Mucosa of rectum (tissue), 2 donors: Measurements from ENCODE around the gene EML1.

ENCODE experiments used
- H3K27ac ChIP-seq, 2 donors: one replicate each; pipeline ENCODE4 v1.7.0; 2013; ENCODE audit warnings: inconsistent platforms in 2 of 2, low read depth in 2 of 2, low read length in 2 of 2
- H3K27me3 ChIP-seq, 2 donors: one replicate each; pipeline ENCODE4 v1.7.0; 2013; ENCODE audit warnings: low read length in 2 of 2; ENCODE audit not compliant: control insufficient read depth in 2 of 2, insufficient read depth in 2 of 2
- H3K36me3 ChIP-seq, 2 donors: one replicate each; pipeline ENCODE4 v1.7.0; 2013; ENCODE audit warnings: low read length in 2 of 2; ENCODE audit not compliant: control insufficient read depth in 2 of 2, insufficient read depth in 2 of 2
- H3K4me1 ChIP-seq, 2 donors: one replicate each; pipeline ENCODE4 v1.7.0; 2013; ENCODE audit warnings: low read length in 2 of 2, mild to moderate bottlenecking in 1 of 2; ENCODE audit not compliant: control insufficient read depth in 2 of 2, insufficient read depth in 2 of 2
- H3K4me3 ChIP-seq, 2 donors: one replicate each; pipeline ENCODE4 v1.7.0; 2013; ENCODE audit warnings: low read length in 2 of 2
- H3K9ac ChIP-seq, 2 donors: one replicate each; pipeline ENCODE4 v1.7.0; 2013; ENCODE audit warnings: low read length in 2 of 2, low read depth in 1 of 2, mild to moderate bottlenecking in 1 of 2
- H3K9me3 ChIP-seq, 2 donors: one replicate each; pipeline ENCODE4 v1.7.0; 2013; ENCODE audit warnings: low read length in 2 of 2; ENCODE audit not compliant: control insufficient read depth in 2 of 2
- donor health status: healthy.
- donor health status: Normal muscosa, but diverticular disease.

EML1 gene

GRCh38 chr14:99841436-99842071 lies 48.3 kb downstream of the EML1 start:
- Histone ChIP-seq H3K4me3 (no peak overlapping the region), H3K27ac (no peak overlapping the region), H3K9ac (no peak overlapping the region), H3K36me3 (no peaks in the 10 kb centered on the region), H3K9me3 (no peaks in the 10 kb centered on the region), H3K4me1 (no peaks in the 10 kb centered on the region), H3K27me3 (peaks cover 0 to 6% of the 10 kb centered on the region in 2 donors)

- Histone ChIP-seq H3K27ac (no peak overlapping the region), H3K9me3 (peaks cover 0 to 2% of the 10 kb centered on the region in 2 donors), H3K4me1 (no peaks in the 10 kb centered on the region), H3K27me3 (peaks cover 0 to under 1% of the 10 kb centered on the region in 2 donors), H3K9ac (no peak overlapping the region), H3K4me3 (no peak overlapping the region), H3K36me3 (no peaks in the 10 kb centered on the region)
These were observed 48.9 kb downstream of the EML1 start for GRCh38 chr14:99842141-99842540.

GRCh38 chr14:99846808-99847207 lies 53.6 kb downstream of the EML1 start:
- Histone ChIP-seq H3K27ac (no peak overlapping the region), H3K36me3 (no peaks in the 10 kb centered on the region), H3K27me3 (no peaks in the 10 kb centered on the region), H3K4me3 (no peak overlapping the region), H3K9me3 (peaks cover 0 to 3% of the 10 kb centered on the region in 2 donors), H3K9ac (no peak overlapping the region), H3K4me1 (no peaks in the 10 kb centered on the region)

DNA sequence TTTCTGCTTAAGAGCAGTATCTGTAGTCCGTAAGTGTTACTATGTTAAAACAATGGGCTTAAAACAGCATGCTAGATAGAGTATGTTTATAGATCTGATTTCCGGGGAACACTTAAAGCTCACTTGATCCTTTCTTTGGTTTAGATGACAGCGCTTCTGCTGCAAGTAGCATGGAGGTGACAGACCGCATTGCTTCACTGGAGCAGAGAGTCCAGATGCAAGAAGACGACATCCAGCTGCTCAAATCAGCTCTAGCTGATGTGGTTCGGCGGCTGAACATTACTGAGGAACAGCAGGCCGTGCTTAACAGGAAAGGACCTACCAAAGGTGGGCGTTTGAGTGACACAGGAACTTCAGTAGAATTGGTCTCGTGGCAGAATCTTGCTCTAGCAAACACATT lies 57.5 kb downstream of the EML1 start:
- H3K9ac ChIP-seq = no peak overlapping the region
- H3K4me3 ChIP-seq = no peak overlapping the region
- H3K9me3 ChIP-seq = peaks cover 0 to 3% of the 10 kb centered on the region in 2 donors
- H3K27ac ChIP-seq = no peak overlapping the region
- no peaks in the 10 kb centered on the region for H3K36me3 ChIP-seq
- H3K4me1 ChIP-seq = no peaks in the 10 kb centered on the region
- H3K27me3 ChIP-seq = no peaks in the 10 kb centered on the region

GRCh38 chr14:99852578-99852977 lies 59.4 kb downstream of the EML1 start:
- Histone ChIP-seq H3K27ac (no peak overlapping the region), H3K4me1 (no peaks in the 10 kb centered on the region), H3K9ac (no peak overlapping the region), H3K27me3 (no peaks in the 10 kb centered on the region), H3K4me3 (no peak overlapping the region), H3K36me3 (no peaks in the 10 kb centered on the region), H3K9me3 (no peaks in the 10 kb centered on the region)

GRCh38 chr14:99853206-99853605 lies 60.0 kb downstream of the EML1 start:
- H3K9me3 ChIP-seq = no peaks in the 10 kb centered on the region
- no peak overlapping the region for H3K9ac ChIP-seq
- no peaks in the 10 kb centered on the region for H3K4me1 ChIP-seq
- H3K27me3 ChIP-seq = no peaks in the 10 kb centered on the region
- H3K36me3 ChIP-seq = no peaks in the 10 kb centered on the region
- H3K27ac ChIP-seq = no peak overlapping the region
- no peak overlapping the region for H3K4me3 ChIP-seq

DNA sequence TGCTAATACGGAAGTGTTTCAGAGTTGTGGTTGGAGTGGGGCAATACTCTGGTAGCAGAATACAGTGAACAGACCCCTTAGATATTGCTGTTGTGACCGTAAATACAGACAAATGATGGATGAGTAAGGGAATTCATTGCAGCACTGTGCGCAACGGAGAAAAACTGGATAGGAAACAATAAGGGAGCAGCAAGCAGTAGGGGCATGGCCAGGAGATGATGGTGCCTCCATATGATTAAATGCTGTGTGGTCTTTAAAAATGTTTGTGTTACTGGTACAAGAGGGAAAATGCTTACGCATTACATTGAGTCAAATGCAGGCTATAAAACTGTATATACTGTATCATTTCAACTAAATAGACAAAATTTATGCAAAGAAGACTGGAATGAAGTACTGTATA lies 61.6 kb downstream of the EML1 start:
- H3K4me1 ChIP-seq = no peaks in the 10 kb centered on the region
- no peak overlapping the region for H3K27ac ChIP-seq
- no peaks in the 10 kb centered on the region for H3K9me3 ChIP-seq
- H3K9ac ChIP-seq = no peak overlapping the region
- H3K27me3 ChIP-seq = no peaks in the 10 kb centered on the region
- no peaks in the 10 kb centered on the region for H3K36me3 ChIP-seq
- H3K4me3 ChIP-seq = no peak overlapping the region

DNA sequence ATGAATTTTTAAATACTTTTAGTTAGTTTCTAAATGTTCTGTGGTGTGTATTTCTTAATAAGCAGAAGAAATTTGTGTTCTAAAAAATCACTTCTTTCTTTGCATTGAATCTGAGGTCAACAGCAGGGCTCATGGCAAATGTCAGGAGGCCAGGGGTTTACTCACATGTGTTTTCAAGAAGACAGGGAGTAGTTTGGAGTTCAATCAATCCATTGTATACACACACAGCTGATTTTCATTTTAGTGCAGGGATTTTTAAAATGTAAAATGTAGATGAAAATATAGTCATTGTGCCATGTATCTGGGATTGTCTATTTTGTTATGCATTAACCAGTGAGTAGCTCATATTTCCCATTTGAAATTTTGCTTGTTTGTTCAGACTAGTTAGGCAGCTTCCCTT lies 62.1 kb downstream of the EML1 start:
- Histone ChIP-seq H3K4me1 (no peaks in the 10 kb centered on the region), H3K36me3 (no peaks in the 10 kb centered on the region), H3K27me3 (no peaks in the 10 kb centered on the region), H3K9me3 (no peaks in the 10 kb centered on the region), H3K27ac (no peak overlapping the region), H3K4me3 (no peak overlapping the region), H3K9ac (no peak overlapping the region)

DNA sequence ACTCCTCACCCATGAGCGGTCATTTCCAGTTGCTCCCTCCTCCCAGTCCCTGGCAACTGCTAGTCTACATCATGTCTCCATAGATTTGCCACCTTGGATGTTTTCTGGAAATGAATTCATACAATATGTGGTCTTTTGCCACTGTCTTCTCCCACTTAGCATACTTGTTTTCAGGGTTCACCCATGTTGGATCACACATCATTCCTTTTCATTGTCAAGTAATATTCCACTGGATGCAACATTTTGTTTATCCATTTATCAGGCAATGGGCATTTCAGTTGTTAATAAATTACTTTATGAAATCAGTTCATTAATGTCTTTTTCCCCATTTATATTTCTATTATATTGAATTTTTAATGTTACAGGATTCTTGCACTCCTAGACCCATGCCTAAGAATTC lies 64.3 kb downstream of the EML1 start:
- no peaks in the 10 kb centered on the region for H3K4me1 ChIP-seq
- no peaks in the 10 kb centered on the region for H3K9me3 ChIP-seq
- no peaks in the 10 kb centered on the region for H3K36me3 ChIP-seq
- H3K4me3 ChIP-seq = no peak overlapping the region
- no peak overlapping the region for H3K27ac ChIP-seq
- no peaks in the 10 kb centered on the region for H3K27me3 ChIP-seq
- no peak overlapping the region for H3K9ac ChIP-seq

- Histone ChIP-seq H3K9me3 (no peaks in the 10 kb centered on the region), H3K27me3 (peaks cover 0 to 3% of the 10 kb centered on the region in 2 donors), H3K36me3 (no peaks in the 10 kb centered on the region), H3K4me3 (no peak overlapping the region), H3K27ac (no peak overlapping the region), H3K4me1 (no peaks in the 10 kb centered on the region), H3K9ac (no peak overlapping the region)
These were observed 67.0 kb downstream of the EML1 start for GRCh38 chr14:99860219-99860618.

DNA sequence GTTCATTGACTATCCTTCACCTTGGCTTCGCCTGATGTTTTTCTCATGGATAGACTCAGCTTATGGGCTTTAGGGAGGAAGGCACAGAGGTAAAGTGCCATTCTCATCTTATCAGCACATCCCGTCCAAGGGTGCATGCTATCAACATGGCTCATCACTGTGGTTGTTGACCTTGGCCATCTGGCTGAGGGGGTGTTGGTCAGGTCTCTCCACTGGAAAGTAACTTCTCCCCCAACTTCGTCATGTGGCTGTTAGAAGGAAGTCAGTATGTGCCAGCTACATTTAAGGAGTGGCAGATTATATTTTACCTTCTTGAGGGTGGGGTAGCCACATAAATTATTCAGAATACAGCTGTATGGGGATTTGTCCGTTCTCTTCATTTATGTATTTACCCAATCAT lies 68.9 kb downstream of the EML1 start:
- no peak overlapping the region for H3K27ac ChIP-seq
- H3K9me3 ChIP-seq = no peaks in the 10 kb centered on the region
- no peak overlapping the region for H3K4me3 ChIP-seq
- no peaks in the 10 kb centered on the region for H3K4me1 ChIP-seq
- peaks cover 0 to 3% of the 10 kb centered on the region in 2 donors for H3K27me3 ChIP-seq
- H3K9ac ChIP-seq = no peak overlapping the region
- H3K36me3 ChIP-seq = no peaks in the 10 kb centered on the region
